ENCODE measurements around the gene ETV5. TPM values are rescaled to one million over a fixed set of nuclear protein-coding genes. Genes with fewer than 3 reads are reported as not detected.

The ETV5 gene
- total RNA-seq, 2 experiments from 2014 or later: 0.74 to 1.3 TPM

DNA sequence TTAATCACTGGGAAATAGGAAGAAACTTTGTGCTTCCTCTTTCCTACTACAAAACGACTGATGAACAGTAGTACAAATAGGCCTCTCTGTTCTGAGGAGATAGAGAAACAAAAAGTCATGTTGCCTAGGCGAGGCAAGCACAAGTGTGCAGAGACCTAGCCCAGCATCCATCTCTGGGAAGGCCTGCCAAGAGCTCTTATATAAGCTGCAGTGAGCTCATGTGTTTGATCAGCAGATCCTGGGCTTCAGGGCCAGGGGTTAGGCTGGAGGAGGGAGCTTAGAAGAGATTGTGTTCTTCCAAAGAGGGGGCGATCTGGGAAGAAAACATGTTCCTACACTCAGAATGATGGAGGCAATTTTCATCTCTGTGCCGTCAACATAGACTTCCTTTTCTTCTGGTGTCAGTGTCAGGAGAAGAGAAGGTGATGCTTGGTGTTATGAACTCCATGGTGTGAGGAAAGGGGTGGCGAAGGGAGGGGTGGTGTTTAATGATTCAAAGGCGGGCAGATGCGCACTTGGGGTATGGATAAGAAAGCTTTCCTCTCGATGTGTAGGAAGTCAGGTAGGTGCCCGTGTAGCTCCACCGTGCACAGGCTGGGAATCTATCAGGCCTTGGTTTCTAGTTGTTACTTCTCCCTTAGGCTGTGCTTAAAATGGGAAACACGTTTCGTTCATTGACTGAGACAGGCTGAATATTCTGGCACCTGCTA, 29.5 kb upstream of the ETV5 start:
- no peak overlapping the region for H3K27ac Mint-ChIP-seq
- intact Hi-C loops (cut with micrococcal nuclease): no loop called here
- H3K9me3 Mint-ChIP-seq: no peaks in the 10 kb centered on the region
- no peaks in the 10 kb centered on the region for H3K36me3 Mint-ChIP-seq
- H3K4me3 Mint-ChIP-seq: no peak overlapping the region
- no peak for DNase-seq
- H3K27me3 Mint-ChIP-seq: peaks cover 22% of the 10 kb centered on the region
- ChIA-PET POLR2A (no interaction called here), CTCF (no interaction called here)
- no peaks in the 10 kb centered on the region for H3K4me1 Mint-ChIP-seq (ENCODE audit: low read depth)

- POLR2A ChIA-PET: no interaction called here
- peaks cover 16% of the 10 kb centered on the region for H3K27me3 Mint-ChIP-seq
- H3K9me3 Mint-ChIP-seq: no peaks in the 10 kb centered on the region
- no peak for DNase-seq
- CTCF ChIA-PET: no interaction called here
- H3K4me1 Mint-ChIP-seq (ENCODE audit: low read depth): no peaks in the 10 kb centered on the region
- H3K4me3 Mint-ChIP-seq: no peak overlapping the region
- H3K27ac Mint-ChIP-seq: no peak overlapping the region
- no peaks in the 10 kb centered on the region for H3K36me3 Mint-ChIP-seq
- intact Hi-C loops (cut with micrococcal nuclease): no loop called here
These were observed 28.3 kb upstream of the ETV5 start for GRCh38 chr3:186137051-186137685.

- CTCF ChIA-PET: no interaction called here
- intact Hi-C loops (cut with micrococcal nuclease): no loop called here
These were observed 25.1 kb upstream of the ETV5 start for GRCh38 chr3:186133980-186134379.

GRCh38 chr3:186132487-186132886, 23.6 kb upstream of the ETV5 start:
- ChIA-PET POLR2A (no interaction called here), CTCF (no interaction called here)
- Mint-ChIP-seq H3K4me1 (ENCODE audit: low read depth) (no peaks in the 10 kb centered on the region), H3K36me3 (no peaks in the 10 kb centered on the region), H3K9me3 (no peaks in the 10 kb centered on the region), H3K27me3 (peaks cover 13% of the 10 kb centered on the region), H3K4me3 (no peak overlapping the region), H3K27ac (no peak overlapping the region)
- intact Hi-C loops (cut with micrococcal nuclease): no loop called here
- DNase-seq: no peak

More at GRCh38 chr3:186133980-186134379, 25.1 kb upstream of the ETV5 start:
- no peaks in the 10 kb centered on the region for H3K36me3 Mint-ChIP-seq
- H3K4me1 Mint-ChIP-seq (ENCODE audit: low read depth): no peaks in the 10 kb centered on the region
- no peak for DNase-seq
- H3K4me3 Mint-ChIP-seq: no peak overlapping the region
- H3K27ac Mint-ChIP-seq: no peak overlapping the region
- H3K9me3 Mint-ChIP-seq: no peaks in the 10 kb centered on the region
- POLR2A ChIA-PET: no interaction called here
- peaks cover 15% of the 10 kb centered on the region for H3K27me3 Mint-ChIP-seq

DNA sequence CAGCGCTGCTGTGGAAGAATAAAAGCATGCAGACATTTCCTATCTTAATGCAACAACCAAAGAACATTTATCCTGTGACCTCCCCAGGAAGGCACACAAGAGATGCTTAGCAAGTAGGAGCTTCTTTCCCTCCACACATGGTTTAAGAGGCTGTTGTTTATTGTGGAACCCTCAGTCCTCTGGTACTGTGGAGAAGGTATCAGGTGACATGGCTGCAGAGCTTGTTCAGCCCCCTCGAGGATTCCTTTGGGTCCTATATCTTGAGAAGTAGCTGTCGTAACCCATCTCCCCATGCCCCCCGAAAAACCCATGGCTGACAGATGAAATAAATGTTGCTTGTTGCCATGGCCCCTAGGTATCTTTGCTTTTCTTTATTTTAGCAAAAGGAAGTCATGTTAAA, 20.3 kb upstream of the ETV5 start:
- Mint-ChIP-seq H3K4me3 (no peak overlapping the region), H3K36me3 (no peaks in the 10 kb centered on the region), H3K9me3 (no peaks in the 10 kb centered on the region), H3K27ac (no peak overlapping the region), H3K4me1 (ENCODE audit: low read depth) (no peaks in the 10 kb centered on the region), H3K27me3 (peaks cover 11% of the 10 kb centered on the region)
- intact Hi-C loops (cut with micrococcal nuclease): no loop called here
- CTCF ChIA-PET: no interaction called here
- POLR2A ChIA-PET: no interaction called here
- no peak for DNase-seq

DNA sequence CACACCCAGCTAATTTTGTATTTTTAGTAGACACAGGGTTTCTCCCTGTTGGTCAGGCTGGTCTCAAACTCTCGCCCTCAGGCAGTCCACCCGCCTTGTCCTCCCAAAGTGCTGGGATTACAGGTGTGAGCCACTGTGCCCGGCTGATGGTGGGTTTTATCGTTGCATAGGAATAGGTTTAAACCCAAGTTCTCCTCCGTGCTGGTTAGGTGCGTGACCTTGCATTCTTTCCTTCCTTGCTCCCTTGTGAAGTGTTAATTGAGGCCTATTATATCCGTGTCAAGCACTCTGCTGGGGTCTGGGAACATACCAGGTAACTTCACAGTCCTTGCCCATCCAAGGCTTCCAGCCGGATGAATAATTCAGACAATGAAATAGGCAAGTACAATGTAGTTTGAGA, 19.3 kb upstream of the ETV5 start:
- POLR2A ChIA-PET: no interaction called here

GRCh38 chr3:186127463-186127862, 18.6 kb upstream of the ETV5 start:
- POLR2A ChIA-PET: no interaction called here
- H3K4me1 Mint-ChIP-seq (ENCODE audit: low read depth): no peaks in the 10 kb centered on the region
- intact Hi-C loops (cut with micrococcal nuclease): no loop called here
- no peaks in the 10 kb centered on the region for H3K36me3 Mint-ChIP-seq
- no peaks in the 10 kb centered on the region for H3K9me3 Mint-ChIP-seq
- no peak overlapping the region for H3K4me3 Mint-ChIP-seq
- H3K27ac Mint-ChIP-seq: no peak overlapping the region
- CTCF ChIA-PET: no interaction called here
- H3K27me3 Mint-ChIP-seq: peaks cover 15% of the 10 kb centered on the region
- DNase-seq: no peak

More for the DNA sequence above, 19.3 kb upstream of the ETV5 start:
- H3K27ac Mint-ChIP-seq: no peak overlapping the region
- H3K27me3 Mint-ChIP-seq: peaks cover 11% of the 10 kb centered on the region
- H3K36me3 Mint-ChIP-seq: no peaks in the 10 kb centered on the region
- intact Hi-C loops (cut with micrococcal nuclease): no loop called here
- no peak overlapping the region for H3K4me3 Mint-ChIP-seq
- H3K9me3 Mint-ChIP-seq: no peaks in the 10 kb centered on the region
- CTCF ChIA-PET: no interaction called here
- H3K4me1 Mint-ChIP-seq (ENCODE audit: low read depth): no peaks in the 10 kb centered on the region
- no peak for DNase-seq

DNA sequence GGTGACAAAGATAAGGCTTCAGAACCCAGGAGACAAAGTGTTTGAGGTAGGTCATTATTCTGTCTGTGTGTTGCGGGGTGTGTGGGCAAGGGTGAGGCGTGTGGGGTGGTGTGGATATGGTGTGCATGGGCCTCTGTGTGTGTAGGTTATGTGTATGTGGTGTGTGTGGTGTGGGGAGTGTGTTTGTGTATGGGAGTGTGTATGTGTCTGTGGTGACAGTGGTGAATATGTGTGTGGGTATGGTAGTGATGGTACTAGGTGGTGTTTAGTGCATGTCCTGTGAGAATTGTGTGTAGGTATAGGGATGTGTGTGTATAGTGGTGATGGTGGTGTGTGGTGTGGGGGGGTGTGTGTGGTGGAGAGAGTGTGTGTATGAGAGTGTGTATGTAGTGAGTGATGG, 16.2 kb upstream of the ETV5 start:
- intact Hi-C loops (cut with micrococcal nuclease): no loop called here
- H3K27me3 Mint-ChIP-seq: peaks cover 21% of the 10 kb centered on the region
- CTCF ChIA-PET: no interaction called here

GRCh38 chr3:186124592-186124991, 15.7 kb upstream of the ETV5 start:
- ChIA-PET CTCF (no interaction called here), POLR2A (no interaction called here)
- H3K27me3 Mint-ChIP-seq: peaks cover 26% of the 10 kb centered on the region
- H3K9me3 Mint-ChIP-seq: no peaks in the 10 kb centered on the region
- no peaks in the 10 kb centered on the region for H3K36me3 Mint-ChIP-seq
- DNase-seq: no peak
- intact Hi-C loops (cut with micrococcal nuclease): no loop called here
- no peak overlapping the region for H3K27ac Mint-ChIP-seq
- no peak overlapping the region for H3K4me3 Mint-ChIP-seq
- no peaks in the 10 kb centered on the region for H3K4me1 Mint-ChIP-seq (ENCODE audit: low read depth)

More for the DNA sequence above, 16.2 kb upstream of the ETV5 start:
- no peak for DNase-seq
- no peak overlapping the region for H3K27ac Mint-ChIP-seq
- POLR2A ChIA-PET: no interaction called here
- H3K9me3 Mint-ChIP-seq: no peaks in the 10 kb centered on the region
- no peaks in the 10 kb centered on the region for H3K36me3 Mint-ChIP-seq
- no peaks in the 10 kb centered on the region for H3K4me1 Mint-ChIP-seq (ENCODE audit: low read depth)
- no peak overlapping the region for H3K4me3 Mint-ChIP-seq

DNA sequence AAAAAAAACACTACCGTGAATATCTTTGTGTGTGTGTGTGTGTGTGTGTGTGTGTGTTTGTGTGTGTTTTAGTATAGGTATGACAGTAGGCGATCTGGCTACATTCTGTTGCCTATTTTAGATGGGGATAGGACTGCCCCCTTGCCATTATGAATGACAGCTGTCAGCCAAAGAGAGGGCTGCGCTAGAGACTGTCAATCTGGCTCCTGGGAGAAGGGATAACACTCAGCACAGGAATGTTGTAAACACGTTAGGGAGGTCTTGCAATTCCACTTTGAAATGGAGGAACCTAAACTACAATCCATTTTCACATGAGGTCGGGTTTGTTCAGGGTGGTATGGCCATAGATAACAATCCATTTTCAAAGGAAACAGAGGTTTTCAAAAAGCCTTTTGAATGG, 14.1 kb upstream of the ETV5 start:
- no peaks in the 10 kb centered on the region for H3K36me3 Mint-ChIP-seq
- no peak overlapping the region for H3K27ac Mint-ChIP-seq
- no peak for DNase-seq
- no peak overlapping the region for H3K4me3 Mint-ChIP-seq
- intact Hi-C loops (cut with micrococcal nuclease): no loop called here
- H3K9me3 Mint-ChIP-seq: no peaks in the 10 kb centered on the region
- ChIA-PET CTCF (no interaction called here), POLR2A (no interaction called here)
- H3K4me1 Mint-ChIP-seq (ENCODE audit: low read depth): no peaks in the 10 kb centered on the region
- peaks cover 39% of the 10 kb centered on the region for H3K27me3 Mint-ChIP-seq

DNA sequence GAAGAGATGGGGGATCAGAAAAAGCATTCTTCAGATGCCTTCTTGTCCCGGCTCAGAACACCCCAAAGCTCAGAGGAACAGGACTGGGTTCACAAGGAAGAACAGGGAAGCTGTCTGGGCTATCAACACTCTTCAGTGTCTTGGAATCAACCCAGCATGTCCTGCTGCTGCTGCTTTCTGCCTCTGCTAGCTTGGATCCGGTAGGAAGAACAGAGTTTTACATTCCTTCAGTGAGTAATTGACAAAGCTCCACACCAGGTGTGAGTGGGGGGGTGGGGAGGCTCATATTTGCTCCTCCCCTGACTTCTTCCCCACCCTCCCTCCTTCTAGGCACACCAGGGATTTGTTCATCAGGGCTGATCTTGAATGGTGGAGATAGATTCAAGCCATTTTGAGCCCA, 13.1 kb upstream of the ETV5 start:
- CTCF ChIA-PET: interaction anchor here (1.5 kb wide), 1 partner anchor 145 kb away, joined by 3 read pairs; no protein-coding TSS in a partner anchor
- POLR2A ChIA-PET: no interaction called here
- intact Hi-C loops (cut with micrococcal nuclease): no loop called here
- peaks cover 49% of the 10 kb centered on the region for H3K27me3 Mint-ChIP-seq
- no peak for DNase-seq
- H3K4me1 Mint-ChIP-seq (ENCODE audit: low read depth): no peaks in the 10 kb centered on the region
- H3K4me3 Mint-ChIP-seq: no peak overlapping the region
- H3K9me3 Mint-ChIP-seq: no peaks in the 10 kb centered on the region
- H3K27ac Mint-ChIP-seq: no peak overlapping the region
- no peaks in the 10 kb centered on the region for H3K36me3 Mint-ChIP-seq

DNA sequence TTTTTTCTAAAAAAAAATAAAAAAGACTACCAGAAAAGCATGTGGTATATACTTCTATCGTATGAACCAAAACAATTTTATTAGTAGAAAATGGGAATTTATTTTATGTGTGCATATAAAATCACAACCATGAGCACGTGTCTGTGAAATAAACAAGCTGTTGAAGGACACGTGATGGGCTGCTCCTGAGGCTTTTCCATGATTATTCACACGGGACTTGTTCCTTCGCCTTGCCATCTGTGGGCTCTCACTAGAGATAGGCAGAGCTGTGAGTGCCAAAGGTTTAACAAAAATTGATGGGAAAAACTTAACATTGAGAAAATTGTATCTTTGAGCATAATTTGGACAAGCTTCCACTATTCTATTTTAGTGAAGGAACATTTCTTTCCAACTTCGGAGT, 12.4 kb upstream of the ETV5 start:
- H3K4me1 Mint-ChIP-seq (ENCODE audit: low read depth): no peaks in the 10 kb centered on the region
- no peak overlapping the region for H3K27ac Mint-ChIP-seq
- H3K9me3 Mint-ChIP-seq: no peaks in the 10 kb centered on the region
- no peak for DNase-seq
- no peaks in the 10 kb centered on the region for H3K36me3 Mint-ChIP-seq
- H3K27me3 Mint-ChIP-seq: peaks cover 55% of the 10 kb centered on the region
- no peak overlapping the region for H3K4me3 Mint-ChIP-seq
- intact Hi-C loops (cut with micrococcal nuclease): no loop called here
- ChIA-PET CTCF (interaction anchor here (1.5 kb wide), 1 partner anchor 144 kb away, joined by 3 read pairs; no protein-coding TSS in a partner anchor), POLR2A (no interaction called here)

GRCh38 chr3:186119499-186119898, 10.6 kb upstream of the ETV5 start:
- CTCF ChIA-PET: no interaction called here

More at GRCh38 chr3:186119499-186119898, 10.6 kb upstream of the ETV5 start:
- Mint-ChIP-seq H3K4me3 (no peak overlapping the region), H3K9me3 (no peaks in the 10 kb centered on the region), H3K27me3 (peaks cover 66% of the 10 kb centered on the region), H3K27ac (no peak overlapping the region), H3K36me3 (no peaks in the 10 kb centered on the region), H3K4me1 (ENCODE audit: low read depth) (no peaks in the 10 kb centered on the region)
- DNase-seq: no peak
- POLR2A ChIA-PET: no interaction called here
- intact Hi-C loops (cut with micrococcal nuclease): no loop called here

Data from activated CD4-positive, alpha-beta memory T cell treated with anti-CD3 and anti-CD28 coated beads for 36 hours (primary cell).